GM23338 (cell line): ENCODE results near the gene KBTBD12. TPM values are rescaled to one million over a fixed set of nuclear protein-coding genes. Genes with fewer than 3 reads are reported as not detected.

Experiments used
- ATAC-seq: fragments of 200-7000 bp; cut with Tn5 transposase; 3 replicates; pipeline ENCODE4 v1.9.1; 2020
- DNase-seq: peaks from one replicate; pipeline ENCODE4 v3.0.0-alpha.2; 2015; ENCODE audit warnings: low spot score
- H2AFZ ChIP-seq: fragments of 200-600 bp; sonication (generic); 2 replicates; pipeline ENCODE4 v1.8.0; 2016; ENCODE audit warnings: antibody characterized with exemption, mild to moderate bottlenecking, moderate library complexity
- H3F3A ChIP-seq: fragments of 200-600 bp; sonication (generic); replicated peaks from 2 replicates; pipeline ENCODE4 v1.8.0; 2017; ENCODE audit warnings: antibody characterized with exemption, mixed run types, low read depth
- H3K27ac ChIP-seq: fragments of 200-600 bp; sonication (generic); 2 replicates; pipeline ENCODE4 v1.6.1; 2016; ENCODE audit warnings: low read depth
- H3K27me3 ChIP-seq: fragments of 200-600 bp; sonication (generic); 2 replicates; pipeline ENCODE4 v1.8.0; 2016; ENCODE audit warnings: mild to moderate bottlenecking, mixed run types, moderate library complexity; ENCODE audit not compliant: insufficient read depth
- H3K36me3 ChIP-seq: fragments of 200-600 bp; sonication (generic); 2 replicates; pipeline ENCODE4 v1.8.0; 2016; ENCODE audit warnings: mild to moderate bottlenecking; ENCODE audit not compliant: insufficient read depth
- H3K4me1 ChIP-seq: fragments of 200-600 bp; sonication (generic); 2 replicates; pipeline ENCODE4 v1.8.0; 2016; ENCODE audit warnings: mild to moderate bottlenecking, moderate library complexity; ENCODE audit not compliant: insufficient read depth
- H3K4me2 ChIP-seq: fragments of 200-600 bp; sonication (generic); 2 replicates; pipeline ENCODE4 v1.7.1; 2017; ENCODE audit warnings: mixed run types
- H3K4me3 ChIP-seq: fragments of 200-600 bp; sonication (generic); 2 replicates; pipeline ENCODE4 v1.6.1; 2016; ENCODE audit warnings: mixed run types
- H3K79me2 ChIP-seq: fragments of 200-600 bp; sonication (generic); replicated peaks from 2 replicates; pipeline ENCODE4 v1.8.0; 2017; ENCODE audit warnings: mild to moderate bottlenecking; ENCODE audit not compliant: insufficient read depth
- H3K9me2 ChIP-seq: fragments of 200-600 bp; sonication (generic); 2 replicates; pipeline ENCODE4 v1.8.0; 2017; ENCODE audit not compliant: insufficient read depth
- H4K20me1 ChIP-seq: fragments of 200-600 bp; sonication (generic); replicated peaks from 2 replicates; pipeline ENCODE4 v1.8.0; 2017; ENCODE audit warnings: mild to moderate bottlenecking; ENCODE audit not compliant: insufficient read depth
- H3K27ac Mint-ChIP-seq: 2 replicates; pipeline ENCODE4 v1.8.0; 2020; ENCODE audit warnings: inconsistent platforms, mild to moderate bottlenecking, moderate library complexity, mixed read lengths
- H3K27me3 Mint-ChIP-seq: 3 replicates; pipeline ENCODE4 v1.8.0; 2022; ENCODE audit warnings: low read depth, mild to moderate bottlenecking, moderate library complexity, mixed read lengths, inconsistent platforms; ENCODE audit not compliant: insufficient read depth, poor library complexity
- H3K36me3 Mint-ChIP-seq: 3 replicates; pipeline ENCODE4 v1.8.0; 2021; ENCODE audit warnings: low read depth, mild to moderate bottlenecking, inconsistent platforms, moderate library complexity, mixed read lengths
- H3K4me1 Mint-ChIP-seq: 3 replicates; pipeline ENCODE4 v1.8.0; 2020; ENCODE audit warnings: mild to moderate bottlenecking, inconsistent platforms, mixed read lengths
- H3K4me3 Mint-ChIP-seq: 3 replicates; pipeline ENCODE4 v1.8.0; 2021; ENCODE audit warnings: moderate library complexity, mild to moderate bottlenecking, inconsistent platforms, mixed read lengths
- H3K9me3 Mint-ChIP-seq: 3 replicates; pipeline ENCODE4 v1.8.0; 2020; ENCODE audit warnings: moderate library complexity, mild to moderate bottlenecking, inconsistent platforms, mixed read lengths
- CREB1 ChIP-seq: fragments of 250-450 bp; sonication (Bioruptor Pico); IDR thresholded peaks from 2 replicates; pipeline ENCODE4 v1.5.0; 2020; ENCODE audit warnings: low read depth, mild to moderate bottlenecking, moderate library complexity
- POLR2AphosphoS5 ChIP-seq: IDR thresholded peaks from 2 replicates; pipeline ENCODE4 v1.6.1; 2016; ENCODE audit warnings: antibody characterized with exemption, low read depth
- STAT1 ChIP-seq: IDR thresholded peaks from one replicate; pipeline ENCODE4 v1.6.1; 2016; ENCODE audit warnings: antibody characterized with exemption; ENCODE audit not compliant: unreplicated experiment
- ZNF114 ChIP-seq: fragments of 250-450 bp; sonication (Bioruptor Pico); IDR thresholded peaks from 2 replicates; pipeline ENCODE4 v1.5.0; 2020; ENCODE audit warnings: mild to moderate bottlenecking, moderate library complexity
- ZNF331 ChIP-seq: fragments of 250-450 bp; sonication (Bioruptor Pico); IDR thresholded peaks from 2 replicates; pipeline ENCODE4 v1.5.0; 2020; ENCODE audit warnings: low read depth, mild to moderate bottlenecking, moderate library complexity
- polyA plus RNA-seq: library from polyadenylated mRNA; unstranded; fragments of >200 nt; fragmentation: Nextera tagmentation; extraction: Ambion mirVana; gene quantifications from 2 replicates; pipeline ENCODE4 v1.2.1, GENCODE V29; 2016
- total RNA-seq: library from RNA; depleted of rRNA; stranded (reverse); fragments of >200 nt; shearing (Covaris generic); gene quantifications from 2 replicates; pipeline ENCODE4 v1.2.3, GENCODE V29; 2014
- TF ChIP-seq, protein P1 (sequence below), 2 experiments: fragments of 200-600 bp in 1 of 2; sonication (generic) in 1 of 2; conservative IDR thresholded peaks; 2 replicates each; pipeline versions ENCODE4 v1.5.1 to v1.6.1; 2016 to 2017; ENCODE audit warnings: antibody characterized with exemption in 2 of 2, low read depth in 2 of 2, mild to moderate bottlenecking in 2 of 2, moderate library complexity in 1 of 2
- TF ChIP-seq, protein P2 (sequence below): IDR thresholded peaks from 2 replicates; pipeline ENCODE4 v1.6.1; 2016; ENCODE audit warnings: antibody characterized with exemption
- TF ChIP-seq, protein P3 (sequence below): IDR thresholded peaks from one replicate; pipeline ENCODE4 v1.6.1; 2018; ENCODE audit warnings: antibody characterized with exemption; ENCODE audit not compliant: unreplicated experiment

The KBTBD12 gene
- total and polyA plus RNA-seq, 2 experiments from 2014 or later: 0.53 to 0.69 TPM

DNA sequence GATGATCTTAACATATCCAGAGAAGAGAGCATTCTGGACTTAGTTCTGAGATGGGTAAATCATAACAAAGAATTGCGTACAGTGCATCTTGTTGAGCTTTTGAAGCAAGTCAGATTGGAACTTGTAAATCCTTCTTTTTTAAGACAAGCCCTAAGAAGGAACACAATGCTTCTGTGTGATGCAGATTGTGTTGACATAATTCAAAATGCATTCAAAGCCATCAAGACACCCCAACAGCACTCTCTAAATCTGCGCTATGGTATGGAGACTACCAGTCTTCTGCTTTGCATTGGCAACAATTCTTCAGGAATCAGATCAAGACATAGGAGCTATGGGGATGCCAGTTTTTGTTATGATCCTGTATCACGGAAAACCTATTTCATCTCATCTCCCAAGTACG, 8.6 kb downstream of the KBTBD12 start:
- Histone ChIP-seq H4K20me1 (no peaks in the 10 kb centered on the region), H3K9me2 (no peaks in the 10 kb centered on the region), H2AFZ (no peak overlapping the region), H3K4me3 (no peak overlapping the region), H3F3A (no peaks in the 10 kb centered on the region), H3K4me2 (no peak overlapping the region), H3K27ac (no peak overlapping the region), H3K27me3 (no peaks in the 10 kb centered on the region; the same call in 1 of the 2 replicates), H3K4me1 (no peaks in the 10 kb centered on the region; the same call in 1 of the 2 replicates), H3K36me3 (no peaks in the 10 kb centered on the region), H3K79me2 (no peaks in the 10 kb centered on the region)
- DNase-seq (no peak), ATAC-seq (no peak)
- TF ChIP-seq, protein P1, sequence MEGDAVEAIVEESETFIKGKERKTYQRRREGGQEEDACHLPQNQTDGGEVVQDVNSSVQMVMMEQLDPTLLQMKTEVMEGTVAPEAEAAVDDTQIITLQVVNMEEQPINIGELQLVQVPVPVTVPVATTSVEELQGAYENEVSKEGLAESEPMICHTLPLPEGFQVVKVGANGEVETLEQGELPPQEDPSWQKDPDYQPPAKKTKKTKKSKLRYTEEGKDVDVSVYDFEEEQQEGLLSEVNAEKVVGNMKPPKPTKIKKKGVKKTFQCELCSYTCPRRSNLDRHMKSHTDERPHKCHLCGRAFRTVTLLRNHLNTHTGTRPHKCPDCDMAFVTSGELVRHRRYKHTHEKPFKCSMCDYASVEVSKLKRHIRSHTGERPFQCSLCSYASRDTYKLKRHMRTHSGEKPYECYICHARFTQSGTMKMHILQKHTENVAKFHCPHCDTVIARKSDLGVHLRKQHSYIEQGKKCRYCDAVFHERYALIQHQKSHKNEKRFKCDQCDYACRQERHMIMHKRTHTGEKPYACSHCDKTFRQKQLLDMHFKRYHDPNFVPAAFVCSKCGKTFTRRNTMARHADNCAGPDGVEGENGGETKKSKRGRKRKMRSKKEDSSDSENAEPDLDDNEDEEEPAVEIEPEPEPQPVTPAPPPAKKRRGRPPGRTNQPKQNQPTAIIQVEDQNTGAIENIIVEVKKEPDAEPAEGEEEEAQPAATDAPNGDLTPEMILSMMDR (conservative IDR thresholded peaks at IDR 0.05; ENCODE audit: low read depth in 2 of 2): no peak
- TF ChIP-seq CREB1 (CRISPR knock-in tag): no peak
- TF ChIP-seq, protein P2, sequence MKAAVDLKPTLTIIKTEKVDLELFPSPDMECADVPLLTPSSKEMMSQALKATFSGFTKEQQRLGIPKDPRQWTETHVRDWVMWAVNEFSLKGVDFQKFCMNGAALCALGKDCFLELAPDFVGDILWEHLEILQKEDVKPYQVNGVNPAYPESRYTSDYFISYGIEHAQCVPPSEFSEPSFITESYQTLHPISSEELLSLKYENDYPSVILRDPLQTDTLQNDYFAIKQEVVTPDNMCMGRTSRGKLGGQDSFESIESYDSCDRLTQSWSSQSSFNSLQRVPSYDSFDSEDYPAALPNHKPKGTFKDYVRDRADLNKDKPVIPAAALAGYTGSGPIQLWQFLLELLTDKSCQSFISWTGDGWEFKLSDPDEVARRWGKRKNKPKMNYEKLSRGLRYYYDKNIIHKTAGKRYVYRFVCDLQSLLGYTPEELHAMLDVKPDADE: no peak
- TF ChIP-seq, protein P3, sequence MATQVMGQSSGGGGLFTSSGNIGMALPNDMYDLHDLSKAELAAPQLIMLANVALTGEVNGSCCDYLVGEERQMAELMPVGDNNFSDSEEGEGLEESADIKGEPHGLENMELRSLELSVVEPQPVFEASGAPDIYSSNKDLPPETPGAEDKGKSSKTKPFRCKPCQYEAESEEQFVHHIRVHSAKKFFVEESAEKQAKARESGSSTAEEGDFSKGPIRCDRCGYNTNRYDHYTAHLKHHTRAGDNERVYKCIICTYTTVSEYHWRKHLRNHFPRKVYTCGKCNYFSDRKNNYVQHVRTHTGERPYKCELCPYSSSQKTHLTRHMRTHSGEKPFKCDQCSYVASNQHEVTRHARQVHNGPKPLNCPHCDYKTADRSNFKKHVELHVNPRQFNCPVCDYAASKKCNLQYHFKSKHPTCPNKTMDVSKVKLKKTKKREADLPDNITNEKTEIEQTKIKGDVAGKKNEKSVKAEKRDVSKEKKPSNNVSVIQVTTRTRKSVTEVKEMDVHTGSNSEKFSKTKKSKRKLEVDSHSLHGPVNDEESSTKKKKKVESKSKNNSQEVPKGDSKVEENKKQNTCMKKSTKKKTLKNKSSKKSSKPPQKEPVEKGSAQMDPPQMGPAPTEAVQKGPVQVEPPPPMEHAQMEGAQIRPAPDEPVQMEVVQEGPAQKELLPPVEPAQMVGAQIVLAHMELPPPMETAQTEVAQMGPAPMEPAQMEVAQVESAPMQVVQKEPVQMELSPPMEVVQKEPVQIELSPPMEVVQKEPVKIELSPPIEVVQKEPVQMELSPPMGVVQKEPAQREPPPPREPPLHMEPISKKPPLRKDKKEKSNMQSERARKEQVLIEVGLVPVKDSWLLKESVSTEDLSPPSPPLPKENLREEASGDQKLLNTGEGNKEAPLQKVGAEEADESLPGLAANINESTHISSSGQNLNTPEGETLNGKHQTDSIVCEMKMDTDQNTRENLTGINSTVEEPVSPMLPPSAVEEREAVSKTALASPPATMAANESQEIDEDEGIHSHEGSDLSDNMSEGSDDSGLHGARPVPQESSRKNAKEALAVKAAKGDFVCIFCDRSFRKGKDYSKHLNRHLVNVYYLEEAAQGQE: no peak
- TF ChIP-seq ZNF331: no peak
- Mint-ChIP-seq H3K4me1 (peaks cover 5% of the 10 kb centered on the region), H3K27me3 (peaks cover 2% of the 10 kb centered on the region), H3K27ac (no peak overlapping the region), H3K36me3 (no peaks in the 10 kb centered on the region), H3K9me3 (no peaks in the 10 kb centered on the region), H3K4me3 (no peak overlapping the region)

DNA sequence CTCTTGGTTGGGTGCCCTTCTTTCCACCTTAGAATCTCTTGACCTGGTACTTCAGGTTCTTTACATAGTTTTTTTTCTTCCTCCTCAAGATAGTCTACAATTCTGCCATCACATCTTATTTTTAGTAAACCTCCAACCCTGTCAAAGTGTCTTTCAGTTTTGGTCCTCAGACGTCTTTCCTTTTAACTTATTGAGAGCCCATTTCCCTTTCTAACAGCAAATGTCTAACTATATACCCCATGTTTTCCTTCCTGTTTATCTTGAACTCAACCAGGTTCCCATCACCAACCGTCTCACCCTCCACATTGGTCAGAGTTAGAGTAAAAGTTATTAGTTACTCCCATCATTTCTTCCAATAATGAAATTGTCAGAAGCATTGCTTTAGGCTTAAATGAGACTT, 10.4 kb downstream of the KBTBD12 start:
- H3K4me3 ChIP-seq: no peak overlapping the region
- Mint-ChIP-seq H3K9me3 (no peaks in the 10 kb centered on the region), H3K27me3 (peaks cover 2% of the 10 kb centered on the region), H3K4me3 (no peak overlapping the region), H3K4me1 (peaks cover 5% of the 10 kb centered on the region), H3K36me3 (no peaks in the 10 kb centered on the region), H3K27ac (no peak overlapping the region)
- TF ChIP-seq, protein P2: no peak
- no peak for TF ChIP-seq CREB1 (CRISPR knock-in tag)
- TF ChIP-seq ZNF114: no peak
- no peak for TF ChIP-seq STAT1
- TF ChIP-seq, protein P3: no peak
- TF ChIP-seq POLR2AphosphoS5: no peak
- TF ChIP-seq ZNF331: no peak
- H3F3A ChIP-seq: no peaks in the 10 kb centered on the region
- H4K20me1 ChIP-seq: no peaks in the 10 kb centered on the region
- H3K27ac ChIP-seq: no peak overlapping the region
- H3K36me3 ChIP-seq: no peaks in the 10 kb centered on the region
- no peaks in the 10 kb centered on the region for H3K79me2 ChIP-seq
- DNase-seq (no peak), ATAC-seq (no peak)
- H2AFZ ChIP-seq: no peak overlapping the region
- no peaks in the 10 kb centered on the region for H3K9me2 ChIP-seq
- no peaks in the 10 kb centered on the region; the same call in 1 of the 2 replicates for H3K4me1 ChIP-seq
- H3K4me2 ChIP-seq: no peak overlapping the region
- no peaks in the 10 kb centered on the region; the same call in 1 of the 2 replicates for H3K27me3 ChIP-seq
